Endometrial microvascular endothelial cells (primary cell): ENCODE results near the gene NRCAM. TPM values are rescaled to one million over a fixed set of nuclear protein-coding genes. Genes with fewer than 3 reads are reported as not detected.
"Not testable (repeated sequence)": the region's sequence is repeated elsewhere in the genome, so short reads cannot be mapped to it uniquely, and the experiment has no call there.

Source experiments
- in situ Hi-C: cut with HindIII; loops from 2 replicates; pipeline ENCODE4 v1.10.0; 2017; ENCODE audit warnings: low sequenced_read_pairs, low pct_unique_long_range_greater_than_20kb; ENCODE audit errors: inconsistent ontology term
- total RNA-seq: library from RNA; depleted of rRNA; stranded (reverse); fragments of >200 nt; gene quantifications from one replicate; pipeline ENCODE4 v1.2.3, GENCODE V29; 2015; ENCODE audit errors: inconsistent ontology term

NRCAM gene
- total RNA-seq, 1 donor from 2014 or later, result 61.3 TPM

- in situ Hi-C loops, result no loop called here
Observed at GRCh38 chr7:108370616-108371015, 85.6 kb downstream of the NRCAM start.

GRCh38 chr7:108368466-108368865, 87.8 kb downstream of the NRCAM start:
- in situ Hi-C loops, result no loop called here

DNA sequence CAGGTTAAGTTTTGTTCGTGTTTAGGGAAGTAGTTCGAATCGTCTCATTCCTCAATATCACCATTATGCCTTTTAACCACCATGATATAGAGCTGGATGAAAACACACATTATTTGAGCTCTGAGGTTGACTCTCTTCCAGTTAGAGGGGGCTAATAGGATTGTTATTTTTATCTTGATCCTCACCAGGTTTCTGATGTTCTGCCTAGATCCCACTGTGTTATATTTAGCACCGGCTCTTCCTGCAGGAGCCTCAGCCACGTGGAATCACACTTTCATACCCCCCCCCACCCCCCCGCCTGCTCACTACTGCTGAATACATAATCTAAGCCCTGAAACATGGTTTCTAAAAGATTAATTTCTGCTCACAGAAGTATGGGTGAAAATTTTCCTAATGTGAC, 88.3 kb downstream of the NRCAM start:
- in situ Hi-C loops, result no loop called here

DNA sequence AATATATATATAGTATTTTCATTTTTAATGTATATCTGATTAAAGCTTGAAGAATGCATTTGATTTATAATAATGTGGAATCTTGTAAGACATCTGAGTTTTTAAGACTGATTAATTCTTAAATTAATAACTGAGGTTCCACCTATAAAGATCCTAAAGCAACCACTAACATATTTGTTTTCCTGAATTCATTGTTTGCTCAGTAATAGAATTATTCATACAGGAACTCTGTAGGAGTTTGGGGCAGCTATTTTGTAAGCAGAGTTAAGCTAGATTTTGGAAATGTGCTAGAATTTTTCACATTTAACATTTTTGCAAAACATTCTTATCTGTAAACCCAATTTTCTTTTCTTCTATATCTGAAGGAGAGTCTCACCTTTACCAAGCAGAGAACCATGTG, 88.9 kb downstream of the NRCAM start:
- in situ Hi-C loops, result no loop called here

DNA sequence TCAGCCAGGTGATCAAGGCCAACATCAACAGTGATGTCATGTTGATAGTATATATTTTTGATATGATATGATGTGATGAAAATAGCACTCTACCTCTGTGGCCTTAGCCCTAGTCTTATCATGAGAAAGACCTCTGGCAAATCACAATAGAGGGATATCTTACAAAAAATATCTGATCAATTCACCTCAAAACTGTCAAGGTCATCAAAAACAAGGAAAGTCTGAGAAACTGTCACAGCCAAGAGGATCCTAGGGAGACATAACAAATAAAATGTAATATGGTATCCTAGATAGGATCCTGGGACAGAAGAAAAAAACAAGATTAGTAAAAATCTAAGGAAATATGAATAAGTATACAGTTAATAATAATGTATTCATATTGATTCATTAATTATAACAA, 92.6 kb downstream of the NRCAM start:
- in situ Hi-C loops, result no loop called here

- in situ Hi-C loops, result no loop called here
Observed at GRCh38 chr7:108360058-108360800, 96.0 kb downstream of the NRCAM start.

- in situ Hi-C loops, result no loop called here
Observed at GRCh38 chr7:108358553-108358952, 97.7 kb downstream of the NRCAM start.

DNA sequence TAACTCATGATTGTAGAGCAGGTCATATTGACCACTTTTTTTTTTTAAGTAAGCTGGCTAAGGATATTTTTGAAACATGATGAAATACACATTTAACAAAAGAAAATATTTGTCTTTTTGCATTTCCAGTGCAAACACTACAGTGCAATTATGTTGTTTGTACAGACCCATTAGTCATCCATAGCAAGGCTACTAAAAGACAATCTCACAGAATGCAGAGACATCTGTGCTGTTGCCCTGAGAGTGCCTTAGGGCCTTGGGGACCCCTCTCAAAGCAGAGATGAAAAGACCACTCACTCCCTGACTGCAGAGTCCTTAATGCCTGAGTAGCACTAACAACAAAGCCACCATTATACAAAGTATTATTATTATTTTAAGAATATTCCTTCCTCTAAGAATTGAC, 104.5 kb downstream of the NRCAM start:
- in situ Hi-C loops, result no loop called here

DNA sequence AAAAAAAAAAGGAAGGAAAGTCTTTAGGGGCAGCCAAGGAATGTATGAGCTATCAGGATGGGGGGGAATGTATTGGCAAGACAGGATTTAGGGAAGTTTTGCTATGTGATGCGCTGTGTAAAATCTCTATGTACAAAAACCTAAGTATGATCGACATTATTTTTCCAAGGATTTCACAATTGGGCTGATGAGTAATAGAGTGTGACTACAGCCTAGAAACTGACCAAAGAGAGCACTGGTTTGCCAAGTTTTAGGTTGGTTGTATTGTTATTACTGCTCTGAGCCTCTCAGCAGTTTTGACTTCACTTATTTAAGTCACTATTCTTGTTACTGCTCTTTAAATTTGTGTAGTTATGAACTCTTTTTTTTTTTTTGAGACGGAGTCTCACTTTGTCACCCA, 107.3 kb downstream of the NRCAM start:
- in situ Hi-C loops, result no loop called here

DNA sequence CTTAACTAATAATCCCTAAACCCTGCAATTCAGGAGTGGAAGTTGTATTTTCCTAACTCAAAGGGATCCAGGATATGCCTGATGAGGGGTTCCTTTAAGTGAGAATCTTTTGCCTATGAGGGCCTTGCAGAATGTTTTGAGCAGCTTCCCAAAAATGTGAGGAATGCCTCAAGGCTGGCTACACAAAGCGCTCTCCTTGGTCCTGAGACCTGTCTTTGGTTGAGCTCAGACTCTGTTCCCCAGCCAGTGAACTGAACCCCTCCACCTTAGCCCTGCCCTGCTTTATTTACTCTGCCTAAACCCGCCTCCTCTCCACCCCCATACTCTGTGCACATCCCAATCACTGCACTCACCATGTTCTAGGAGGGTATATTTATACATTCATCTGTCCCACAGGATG, 108.6 kb downstream of the NRCAM start:
- in situ Hi-C loops, result no loop called here

DNA sequence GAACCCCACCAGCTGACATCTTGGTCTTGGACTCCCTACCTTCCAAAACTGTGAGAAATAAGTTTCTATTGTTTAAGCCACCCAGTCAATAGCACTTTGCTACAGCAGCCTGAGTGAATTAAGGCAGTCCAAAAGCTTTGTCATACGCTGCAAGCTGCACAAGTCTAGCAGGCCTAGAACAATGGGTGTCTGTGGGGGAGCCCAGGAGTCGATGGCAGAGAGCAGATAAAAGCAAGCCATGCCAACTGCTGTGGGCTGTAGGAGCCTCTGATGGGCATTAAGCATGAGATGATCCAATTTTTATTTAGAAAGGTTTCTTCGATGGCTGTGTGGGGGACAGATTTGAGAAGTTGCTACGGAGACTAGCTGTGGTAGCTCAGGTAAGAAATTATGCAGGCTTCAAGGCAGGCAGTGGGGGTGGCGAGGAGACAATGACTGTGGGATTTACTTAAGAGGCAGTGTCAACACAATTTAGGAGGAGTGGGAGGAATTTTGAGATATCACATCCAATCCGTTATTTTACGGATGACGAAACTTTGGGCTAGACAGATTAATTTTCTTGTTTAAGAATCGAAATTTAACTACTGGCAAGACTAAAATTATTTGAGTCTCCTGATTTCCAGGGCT, 110.4 kb downstream of the NRCAM start:
- in situ Hi-C loops, result no loop called here

GRCh38 chr7:108340856-108341411, 115.3 kb downstream of the NRCAM start:
- in situ Hi-C loops, result no loop called here

GRCh38 chr7:108340406-108340805, 115.8 kb downstream of the NRCAM start:
- in situ Hi-C loops, result not testable (repeated sequence)

- in situ Hi-C loops, result no loop called here
Observed at GRCh38 chr7:108335269-108335918, 120.8 kb downstream of the NRCAM start.

DNA sequence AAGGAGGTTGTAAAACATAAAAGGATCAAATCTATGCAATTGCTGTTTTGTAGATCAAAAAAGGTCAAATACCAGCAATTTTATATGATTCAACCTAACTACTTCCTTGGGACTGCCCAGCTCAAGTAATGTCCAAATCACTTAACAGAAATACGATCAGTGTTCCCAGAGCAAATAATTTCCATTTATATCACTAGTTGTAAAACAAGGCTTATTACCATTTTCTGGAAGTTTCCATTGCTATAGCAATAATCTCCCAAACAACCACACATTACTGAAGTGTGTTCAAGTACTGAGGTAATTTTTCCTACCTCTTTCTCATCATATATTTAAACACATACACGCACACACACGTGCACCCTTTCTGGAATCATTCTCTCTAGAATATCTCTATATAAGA, 123.3 kb downstream of the NRCAM start:
- in situ Hi-C loops, result no loop called here

DNA sequence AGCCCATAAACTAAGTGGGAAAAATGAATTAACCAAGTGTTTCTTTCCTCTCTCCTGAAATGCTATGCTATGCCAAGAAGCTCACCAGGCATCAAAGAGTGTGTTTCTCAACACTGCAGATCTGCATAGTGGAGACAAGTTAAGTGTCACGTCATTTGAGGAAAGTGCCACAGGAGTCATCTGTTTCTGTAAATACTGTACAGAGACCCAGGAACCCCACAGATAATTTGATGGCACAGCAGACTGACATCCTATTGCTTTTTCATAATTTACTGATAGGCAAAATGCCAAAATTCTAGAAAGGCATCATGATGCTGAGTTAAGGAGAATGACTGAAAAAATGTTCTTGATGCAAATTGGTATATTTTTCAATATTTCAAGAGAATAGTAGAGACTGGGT, 124.3 kb downstream of the NRCAM start:
- in situ Hi-C loops, result no loop called here

- in situ Hi-C loops, result no loop called here
Observed at GRCh38 chr7:108330227-108330626, 126.0 kb downstream of the NRCAM start.

GRCh38 chr7:108329514-108329913, 126.7 kb downstream of the NRCAM start:
- in situ Hi-C loops, result no loop called here

- in situ Hi-C loops, result no loop called here
Observed at GRCh38 chr7:108328174-108328651, 128.0 kb downstream of the NRCAM start.

GRCh38 chr7:108327353-108327752, 128.9 kb downstream of the NRCAM start:
- in situ Hi-C loops, result no loop called here
